NB4 (cell line): ENCODE measurements around the gene MSGN1.

ENCODE experiments used
- DNase-seq: peaks from one replicate; pipeline ENCODE4 v3.0.0; 2010; ENCODE audit warnings: low read depth
- H3K4me3 ChIP-seq: one replicate; pipeline ENCODE4 v1.5.1; 2011; ENCODE audit warnings: mild to moderate bottlenecking, low read depth, low read length, moderate library complexity
- CTCF ChIP-seq: IDR thresholded peaks from one replicate; pipeline ENCODE4 v1.5.1; 2012; ENCODE audit warnings: low read depth, low read length
- MYC ChIP-seq: IDR thresholded peaks from 2 replicates; pipeline ENCODE4 v1.6.1; 2011; ENCODE audit warnings: low read depth, low read length
- POLR2A ChIP-seq: IDR thresholded peaks from 2 replicates; pipeline ENCODE4 v1.6.1; 2011; ENCODE audit warnings: mild to moderate bottlenecking; ENCODE audit not compliant: insufficient read length; ENCODE audit errors: extremely low read depth
- TF ChIP-seq, protein P1 (sequence below): IDR thresholded peaks from 2 replicates; pipeline ENCODE4 v1.6.1; 2011; ENCODE audit warnings: low read depth, low read length

Gene MSGN1

GRCh38 chr2:17847236-17847635 is 31.0 kb downstream of the MSGN1 start:
- TF ChIP-seq POLR2A: no peak
- no peak for TF ChIP-seq CTCF
- TF ChIP-seq, protein P1, sequence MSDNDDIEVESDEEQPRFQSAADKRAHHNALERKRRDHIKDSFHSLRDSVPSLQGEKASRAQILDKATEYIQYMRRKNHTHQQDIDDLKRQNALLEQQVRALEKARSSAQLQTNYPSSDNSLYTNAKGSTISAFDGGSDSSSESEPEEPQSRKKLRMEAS: no peak
- no peak for TF ChIP-seq MYC
- no peak overlapping the region for H3K4me3 ChIP-seq
- no peak for DNase-seq

- H3K4me3 ChIP-seq: no peak overlapping the region
- DNase-seq: no peak
These were observed 33.0 kb downstream of the MSGN1 start for GRCh38 chr2:17849275-17849674.

DNA sequence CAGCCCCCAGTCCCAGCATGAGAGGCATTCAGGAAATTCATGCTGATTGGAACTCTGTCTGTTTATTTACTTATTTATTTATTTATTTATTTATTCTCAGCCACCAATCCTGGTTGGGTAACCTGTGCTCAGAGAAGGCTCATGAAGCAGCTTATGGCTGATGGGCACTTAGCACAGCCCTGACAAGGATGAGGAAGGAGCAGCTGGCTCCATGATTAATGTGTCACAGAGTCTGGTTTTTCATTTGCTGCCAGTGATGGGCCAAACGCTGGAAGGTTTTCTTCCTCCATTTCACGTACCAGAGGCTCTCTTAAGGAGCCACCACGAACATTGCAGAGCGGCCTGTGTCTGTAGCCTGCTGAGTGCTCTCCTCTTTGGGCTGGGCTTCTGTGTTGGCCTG is 33.9 kb downstream of the MSGN1 start:
- H3K4me3 ChIP-seq: no peak overlapping the region
- TF ChIP-seq CTCF (no peak), POLR2A (no peak), MYC (no peak)
- TF ChIP-seq, protein P1: no peak
- DNase-seq: no peak

More at GRCh38 chr2:17849275-17849674, 33.0 kb downstream of the MSGN1 start:
- TF ChIP-seq POLR2A (no peak), CTCF (no peak), MYC (no peak)
- TF ChIP-seq, protein P1: no peak

GRCh38 chr2:17851731-17852585 is 35.7 kb downstream of the MSGN1 start:
- DNase-seq: peak; percentile 63
- TF ChIP-seq POLR2A (no peak), CTCF (peak; percentile 76)
- no peak overlapping the region for H3K4me3 ChIP-seq

- TF ChIP-seq MYC (no peak), CTCF (no peak), POLR2A (no peak)
- TF ChIP-seq, protein P1: no peak
- no peak overlapping the region for H3K4me3 ChIP-seq
- no peak for DNase-seq
These were observed 37.5 kb downstream of the MSGN1 start for GRCh38 chr2:17853799-17854198.
